NCI-H2227 (cell line): ENCODE data around the gene SLC9A9.

Experiments used
- DNase-seq: peaks from one replicate; lab custom pipeline; 2025; ENCODE audit not compliant: unreplicated experiment; lab: John Stamatoyannopoulos, UW

The SLC9A9 gene

DNA sequence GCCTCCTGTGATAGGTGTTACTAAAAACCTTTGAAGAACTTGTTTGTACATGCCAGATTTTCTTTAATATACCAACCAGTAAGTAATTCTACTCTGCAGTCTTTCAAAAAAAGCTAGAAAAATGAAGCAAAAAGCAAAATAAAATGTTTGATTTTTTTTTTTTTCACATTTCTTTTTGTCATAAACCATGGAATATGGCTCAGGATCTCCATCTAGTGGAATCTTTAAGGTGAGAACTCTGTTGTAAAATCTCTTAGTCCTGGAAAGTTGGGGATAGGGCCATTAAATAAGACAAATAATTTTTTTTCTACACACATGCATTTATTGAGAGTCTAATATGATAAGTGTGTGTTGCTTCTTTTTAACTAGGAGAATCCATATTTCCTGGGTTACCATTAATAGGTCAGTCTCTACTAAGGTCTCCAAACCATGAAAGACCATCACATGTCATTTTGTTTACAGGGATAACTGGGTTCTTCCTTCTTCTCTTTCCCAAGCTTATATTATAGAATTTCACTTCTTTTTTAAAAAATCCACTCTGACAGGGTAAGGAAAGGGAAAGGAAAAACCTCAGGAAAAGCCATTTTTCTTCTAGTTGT, 84.6 kb downstream of the SLC9A9 start:
- DNase-seq = peak; percentile 10

- DNase-seq = no peak
Measured at GRCh38 chr3:143757691-143758090, 90.6 kb downstream of the SLC9A9 start.

GRCh38 chr3:143755978-143756377, 92.3 kb downstream of the SLC9A9 start:
- DNase-seq = no peak

DNA sequence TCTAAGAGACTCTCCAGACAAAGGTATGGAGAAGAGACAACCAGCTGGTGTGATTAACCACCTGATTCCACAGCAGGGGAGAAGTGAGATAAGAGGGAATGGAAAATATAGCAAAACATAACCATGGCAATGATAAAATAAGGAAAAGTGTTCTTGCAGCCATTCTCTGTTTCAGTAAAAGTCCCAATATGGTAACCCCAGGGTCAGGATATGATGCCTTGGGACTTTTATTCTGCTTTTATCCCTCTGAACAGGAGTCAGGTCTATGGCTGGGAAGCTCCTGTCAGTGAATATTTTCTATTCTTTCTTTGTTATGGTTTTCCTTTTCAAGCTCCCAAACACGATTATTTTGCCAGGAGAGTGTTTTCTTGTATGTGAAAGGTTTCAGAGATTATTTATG, 94.2 kb downstream of the SLC9A9 start:
- no peak for DNase-seq

DNA sequence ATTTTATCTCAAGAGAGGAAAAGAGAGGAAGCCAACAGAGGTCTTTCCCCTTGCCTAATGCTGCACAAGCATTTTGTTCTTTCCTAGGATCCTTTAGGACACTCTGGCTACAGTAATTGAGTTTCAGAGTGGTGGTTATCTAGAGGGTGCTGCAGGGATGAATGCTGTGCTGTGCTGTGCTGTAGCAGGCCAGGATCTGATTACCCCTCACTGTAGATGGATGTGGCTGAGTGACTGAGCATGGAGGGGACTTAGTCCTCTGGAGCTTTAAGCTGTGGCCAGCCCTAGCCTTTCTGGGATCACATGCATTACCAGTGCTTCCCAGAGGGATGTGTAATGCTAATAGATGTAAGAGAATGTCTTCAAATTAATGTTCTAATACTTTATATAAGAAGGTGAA, 94.8 kb downstream of the SLC9A9 start:
- no peak for DNase-seq

DNA sequence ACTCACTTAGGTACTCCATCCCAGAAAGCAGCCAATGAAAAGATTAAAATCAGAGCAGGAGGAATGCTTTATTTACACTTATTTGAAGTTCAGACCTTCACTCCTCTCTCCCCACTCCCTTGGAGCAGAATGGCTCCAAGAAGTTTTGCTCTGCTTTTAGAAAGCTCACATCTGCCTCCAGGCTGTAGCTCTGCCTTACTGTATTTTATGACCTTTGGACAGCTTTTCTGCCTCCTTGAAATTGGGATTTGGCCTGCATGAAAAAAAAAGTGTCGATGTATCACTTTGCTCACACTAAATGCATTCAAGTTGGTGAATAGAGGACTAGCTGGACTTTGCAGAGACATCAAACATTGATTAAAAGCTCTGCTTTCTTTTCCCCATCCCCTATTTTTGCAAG, 95.3 kb downstream of the SLC9A9 start:
- no peak for DNase-seq

DNA sequence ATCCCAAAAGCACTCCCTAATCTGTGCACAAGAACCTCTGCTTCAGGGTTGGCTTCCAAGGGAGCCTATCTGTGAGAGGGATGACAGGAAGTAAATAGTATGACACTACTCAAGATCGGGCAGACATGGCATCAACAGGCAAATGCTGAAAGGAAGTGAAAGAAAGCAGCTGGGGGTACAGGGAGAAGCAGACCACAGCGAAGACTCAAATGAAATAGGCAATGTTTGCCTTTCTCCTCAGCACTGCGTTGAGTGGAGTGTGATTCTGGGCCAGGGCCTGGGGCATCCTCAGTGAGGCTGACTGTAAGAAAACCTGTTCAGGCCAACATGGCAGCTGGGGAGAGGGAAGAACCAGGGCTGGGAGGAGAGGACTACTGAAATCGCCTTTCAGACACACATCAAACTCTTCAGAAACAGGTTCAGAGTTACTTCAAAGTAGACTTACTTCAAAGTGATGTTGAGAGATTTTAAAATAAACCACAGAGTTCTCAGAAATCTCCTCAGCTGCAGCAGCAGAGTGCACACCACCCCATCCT, 96.6 kb downstream of the SLC9A9 start:
- no peak for DNase-seq

DNA sequence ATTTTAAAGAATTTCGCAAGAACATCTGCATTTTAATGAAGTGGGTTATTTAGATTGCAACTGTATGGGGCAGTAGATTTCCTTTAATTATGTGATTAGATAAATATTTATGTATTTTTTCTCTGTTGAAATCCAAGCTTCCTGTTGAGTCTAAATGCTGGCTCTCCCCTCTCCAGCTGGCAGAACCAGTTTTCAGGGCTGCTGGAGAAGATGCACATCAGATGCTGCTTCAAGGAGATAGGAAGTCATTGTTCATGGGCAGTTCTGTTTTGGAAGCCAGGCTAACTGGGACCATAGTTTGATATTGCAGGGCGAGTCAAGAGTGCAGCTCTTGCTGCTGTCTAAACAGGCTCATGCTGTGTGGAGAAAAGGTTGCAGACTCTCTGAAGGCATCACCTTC, 97.4 kb downstream of the SLC9A9 start:
- DNase-seq = no peak

GRCh38 chr3:143749926-143750325, 98.3 kb downstream of the SLC9A9 start:
- DNase-seq = no peak

GRCh38 chr3:143737065-143737464, 111.2 kb downstream of the SLC9A9 start:
- no peak for DNase-seq

GRCh38 chr3:143736205-143736997, 111.9 kb downstream of the SLC9A9 start:
- no peak for DNase-seq

DNA sequence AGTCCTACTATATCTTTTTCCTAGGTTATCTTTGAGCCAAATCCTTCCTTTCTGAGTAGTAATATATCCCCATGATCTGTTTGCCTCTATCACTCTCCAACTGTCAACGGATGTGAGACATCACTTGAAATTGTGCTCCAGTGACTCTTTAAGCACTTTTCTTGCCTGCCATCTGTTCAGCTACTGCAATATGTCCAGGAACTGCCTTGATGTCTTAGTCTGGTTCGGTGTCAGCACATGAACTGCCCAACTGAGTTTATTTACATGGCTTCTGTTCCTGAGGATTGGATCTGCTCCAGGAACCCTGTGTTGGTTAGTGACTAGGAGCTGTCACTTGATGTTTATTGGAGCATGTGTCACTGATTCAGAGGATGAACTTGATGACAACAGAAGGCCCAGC, 116.5 kb downstream of the SLC9A9 start:
- DNase-seq = no peak

GRCh38 chr3:143731320-143731719, 116.9 kb downstream of the SLC9A9 start:
- DNase-seq = no peak

- no peak for DNase-seq
Measured at GRCh38 chr3:143727391-143727790, 120.9 kb downstream of the SLC9A9 start.

DNA sequence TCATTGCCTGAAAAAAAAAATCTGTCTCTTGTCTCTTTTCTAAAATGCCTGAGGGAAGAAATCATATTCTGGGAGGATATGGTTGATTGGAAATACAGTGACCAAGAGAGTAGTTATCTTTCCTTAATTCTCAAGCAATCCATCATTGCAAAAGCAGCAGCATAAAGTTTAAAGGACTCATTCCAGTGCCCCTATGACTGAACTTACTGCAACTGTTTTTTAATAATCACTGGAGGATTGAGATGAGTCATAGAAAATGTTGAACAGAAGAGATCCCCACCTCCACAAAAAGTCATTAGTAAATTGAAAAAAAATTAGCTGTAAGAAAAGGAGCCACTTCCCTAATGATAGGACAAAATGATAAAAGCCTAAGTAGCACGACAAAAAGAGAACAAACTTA, 121.5 kb downstream of the SLC9A9 start:
- DNase-seq = no peak

- DNase-seq = no peak
Measured at GRCh38 chr3:143720381-143720780, 127.9 kb downstream of the SLC9A9 start.

DNA sequence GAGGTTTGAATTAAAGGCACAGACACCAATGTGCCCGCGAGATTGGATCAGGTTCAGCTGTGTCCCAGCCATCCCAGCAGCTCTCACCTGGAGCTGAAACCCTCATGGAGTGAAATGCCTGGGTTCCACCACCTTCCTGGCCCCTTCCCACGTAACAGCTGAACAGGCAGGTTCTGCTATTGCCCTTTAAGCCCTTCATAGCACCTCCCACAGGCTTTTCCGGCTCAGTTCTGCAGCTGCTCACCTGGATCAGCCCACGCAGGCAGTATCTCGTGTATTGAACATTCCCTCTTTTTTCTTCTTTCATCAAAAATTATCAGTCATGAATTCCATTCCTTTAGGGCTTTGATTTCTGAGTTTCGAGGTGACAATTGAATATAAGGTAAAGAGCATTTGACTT, 129.8 kb downstream of the SLC9A9 start:
- DNase-seq = no peak

DNA sequence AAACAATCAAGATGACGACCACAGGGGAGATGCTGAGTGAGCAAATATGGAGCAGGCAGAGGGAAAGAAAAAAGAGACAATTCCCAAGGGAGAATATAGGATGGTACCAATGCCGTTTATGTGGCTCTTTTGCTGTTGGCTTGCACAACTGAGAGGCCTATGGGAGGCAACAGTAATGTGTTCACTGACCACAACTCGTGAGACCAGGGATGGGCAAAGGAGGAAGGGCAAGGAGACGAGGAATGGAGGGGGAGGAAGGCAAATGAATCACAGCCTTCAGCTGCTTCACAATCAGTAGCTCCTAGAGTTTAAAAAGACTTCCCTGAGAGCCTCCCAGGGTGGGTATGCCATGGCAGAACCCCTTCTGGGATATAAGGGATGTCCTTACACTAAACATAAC, 131.5 kb downstream of the SLC9A9 start:
- no peak for DNase-seq

GRCh38 chr3:143712522-143712921, 135.7 kb downstream of the SLC9A9 start:
- no peak for DNase-seq

DNA sequence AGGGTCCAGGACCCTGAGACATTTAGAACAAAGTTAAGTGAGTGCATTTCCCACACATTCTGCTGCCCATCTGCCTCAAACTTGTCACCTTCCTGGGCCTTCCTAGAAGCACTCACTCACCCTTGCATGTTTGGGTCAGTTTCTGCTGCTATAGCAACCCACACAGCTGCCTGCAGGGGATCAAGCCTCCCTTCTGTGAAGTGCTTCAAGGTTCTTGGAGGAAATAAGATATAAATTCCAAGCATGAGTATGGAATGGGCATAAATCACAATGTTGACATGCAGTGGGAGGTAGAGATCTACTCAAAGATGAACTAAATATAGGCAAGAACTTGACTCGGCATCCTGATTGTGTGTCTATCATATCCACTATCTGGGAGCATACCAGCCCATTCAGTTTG, 140.4 kb downstream of the SLC9A9 start:
- DNase-seq = no peak

- DNase-seq = no peak
Measured at GRCh38 chr3:143700431-143700975, 147.8 kb downstream of the SLC9A9 start.

GRCh38 chr3:143699424-143699823, 148.8 kb downstream of the SLC9A9 start:
- DNase-seq = no peak
